OCI-LY1 (cell line): Measurements from ENCODE around the gene IMMP2L.

Experiments used
- H2AFZ ChIP-seq: fragments of 200-600 bp; sonication (generic), shearing (Covaris generic); 2 replicates; pipeline ENCODE4 v1.6.0; 2014; ENCODE audit warnings: antibody characterized with exemption, mild to moderate bottlenecking, low read length
- H3F3A ChIP-seq: fragments of 200-600 bp; sonication (generic), shearing (Covaris generic); 2 replicates; pipeline ENCODE4 v1.6.0; 2014; ENCODE audit warnings: mild to moderate bottlenecking, antibody characterized with exemption, low read length, moderate library complexity; ENCODE audit not compliant: insufficient read depth
- H3K27ac ChIP-seq: fragments of 200-600 bp; sonication (generic); 2 replicates; pipeline ENCODE4 v1.5.1; 2014; ENCODE audit warnings: low read length, mixed run types, mild to moderate bottlenecking, low read depth; ENCODE audit not compliant: poor library complexity, severe bottlenecking
- H3K27me3 ChIP-seq: fragments of 200-600 bp; sonication (generic); 2 replicates; pipeline ENCODE4 v1.6.0; 2014; ENCODE audit warnings: antibody characterized with exemption, mild to moderate bottlenecking, low read length, moderate library complexity; ENCODE audit not compliant: insufficient read depth
- H3K36me3 ChIP-seq: fragments of 200-600 bp; sonication (generic); 2 replicates; pipeline ENCODE4 v1.6.1; 2014; ENCODE audit warnings: mild to moderate bottlenecking, antibody characterized with exemption, low read length, moderate library complexity, mixed read lengths; ENCODE audit not compliant: insufficient read depth
- H3K4me1 ChIP-seq: fragments of 200-600 bp; sonication (generic); 2 replicates; pipeline ENCODE4 v1.5.1; 2014; ENCODE audit warnings: mild to moderate bottlenecking, low read length, moderate library complexity; ENCODE audit not compliant: insufficient read depth, severe bottlenecking
- H3K4me2 ChIP-seq: fragments of 200-600 bp; sonication (generic), shearing (Covaris generic); 2 replicates; pipeline ENCODE4 v1.6.1; 2014; ENCODE audit warnings: low read length
- H3K4me3 ChIP-seq: fragments of 200-600 bp; sonication (generic); 2 replicates; pipeline ENCODE4 v1.5.1; 2014; ENCODE audit warnings: low read length, low read depth, mild to moderate bottlenecking, mixed read lengths; ENCODE audit not compliant: poor library complexity, severe bottlenecking
- H3K79me2 ChIP-seq: fragments of 200-600 bp; shearing (Covaris generic); 2 replicates; pipeline ENCODE4 v1.6.1; 2016; ENCODE audit warnings: mixed run types, low read length, mixed read lengths; ENCODE audit not compliant: insufficient read depth
- H3K9ac ChIP-seq: fragments of 200-600 bp; sonication (generic), shearing (Covaris generic); 2 replicates; pipeline ENCODE4 v1.6.1; 2014; ENCODE audit warnings: mild to moderate bottlenecking, low read length, mixed read lengths
- H3K9me2 ChIP-seq: fragments of 200-600 bp; sonication (generic), shearing (Covaris generic); 2 replicates; pipeline ENCODE4 v1.6.1; 2014; ENCODE audit warnings: low read depth, mild to moderate bottlenecking, low read length, mixed read lengths
- H3K9me3 ChIP-seq: fragments of 200-600 bp; shearing (Covaris generic); 2 replicates; pipeline ENCODE4 v1.6.1; 2014; ENCODE audit warnings: low read length, mixed read lengths
- H4K20me1 ChIP-seq: fragments of 200-600 bp; sonication (generic), shearing (Covaris generic); 2 replicates; pipeline ENCODE4 v1.6.0; 2016; ENCODE audit warnings: mild to moderate bottlenecking, low read length; ENCODE audit not compliant: insufficient read depth
- CTCF ChIP-seq: fragments of 200-600 bp; sonication (generic), shearing (Covaris generic); IDR thresholded peaks from 2 replicates; pipeline ENCODE4 v1.5.1; 2017; ENCODE audit warnings: mild to moderate bottlenecking, antibody characterized with exemption, low read length, moderate library complexity, mixed read lengths
- EZH2 ChIP-seq: fragments of 200-600 bp; sonication (generic), shearing (Covaris generic); IDR thresholded peaks from 2 replicates; pipeline ENCODE4 v1.8.0; 2017; ENCODE audit warnings: borderline replicate concordance, mixed run types, mild to moderate bottlenecking, antibody characterized with exemption, low read length, moderate library complexity, mixed read lengths

The IMMP2L gene

GRCh38 chr7:111026343-111026742 is 535.9 kb downstream of the IMMP2L start:
- no peaks in the 10 kb centered on the region for H3K27me3 ChIP-seq
- no peaks in the 10 kb centered on the region for H3F3A ChIP-seq
- no peaks in the 10 kb centered on the region for H3K36me3 ChIP-seq
- TF ChIP-seq CTCF (no peak), EZH2 (no peak)
- H3K4me2 ChIP-seq, result no peak overlapping the region; the same call in 1 of the 2 replicates
- H3K79me2 ChIP-seq, result no peaks in the 10 kb centered on the region
- peak overlapping the region; percentile 56 for H3K27ac ChIP-seq
- no peaks in the 10 kb centered on the region for H3K9me3 ChIP-seq
- H3K4me3 ChIP-seq, result no peak overlapping the region
- peak overlapping the region; percentile 20; the same call in 1 of the 2 replicates for H2AFZ ChIP-seq
- no peaks in the 10 kb centered on the region for H4K20me1 ChIP-seq
- peaks cover 50% of the 10 kb centered on the region for H3K4me1 ChIP-seq
- no peaks in the 10 kb centered on the region for H3K9me2 ChIP-seq
- H3K9ac ChIP-seq, result no peak overlapping the region

GRCh38 chr7:111025006-111025405 is 537.3 kb downstream of the IMMP2L start:
- H3K4me3 ChIP-seq, result no peak overlapping the region
- H4K20me1 ChIP-seq, result no peaks in the 10 kb centered on the region
- peaks cover 44% of the 10 kb centered on the region for H3K4me1 ChIP-seq
- no peaks in the 10 kb centered on the region for H3K9me2 ChIP-seq
- no peak overlapping the region for H3K9ac ChIP-seq
- no peak overlapping the region for H3K27ac ChIP-seq
- H3K4me2 ChIP-seq, result no peak overlapping the region
- no peak overlapping the region for H2AFZ ChIP-seq
- H3K27me3 ChIP-seq, result no peaks in the 10 kb centered on the region
- H3K36me3 ChIP-seq, result no peaks in the 10 kb centered on the region
- no peaks in the 10 kb centered on the region for H3K79me2 ChIP-seq
- 0 out of 2 replicates have a peak, but pooled peaks cover 5% of the 10 kb centered on the region for H3K9me3 ChIP-seq
- no peaks in the 10 kb centered on the region for H3F3A ChIP-seq
- TF ChIP-seq EZH2 (no peak), CTCF (no peak)

- Histone ChIP-seq H3K4me2 (no peak overlapping the region), H3K27ac (no peak overlapping the region)
- TF ChIP-seq CTCF, result no peak
- TF ChIP-seq EZH2, result no peak
Observed at GRCh38 chr7:111018960-111019736, 543.1 kb downstream of the IMMP2L start.

More at GRCh38 chr7:111018960-111019736, 543.1 kb downstream of the IMMP2L start:
- peaks cover 9% of the 10 kb centered on the region for H3K4me1 ChIP-seq
- no peak overlapping the region for H3K9ac ChIP-seq
- no peak overlapping the region for H2AFZ ChIP-seq
- H3K27me3 ChIP-seq, result no peaks in the 10 kb centered on the region
- H3K9me3 ChIP-seq, result 0 out of 2 replicates have a peak, but pooled peaks cover 5% of the 10 kb centered on the region
- no peaks in the 10 kb centered on the region for H3K79me2 ChIP-seq
- H3K4me3 ChIP-seq, result no peak overlapping the region
- no peaks in the 10 kb centered on the region for H3K9me2 ChIP-seq
- H3K36me3 ChIP-seq, result no peaks in the 10 kb centered on the region
- H3F3A ChIP-seq, result no peaks in the 10 kb centered on the region
- no peaks in the 10 kb centered on the region for H4K20me1 ChIP-seq
